Neural cell (in vitro differentiated cells): ENCODE results near the gene CDK15.

ENCODE experiments used
- CTCF ChIP-seq: fragments of 450-650 bp; IDR thresholded peaks from 2 replicates; pipeline ENCODE4 v1.5.1; 2014; ENCODE audit warnings: antibody characterized with exemption, mild to moderate bottlenecking, moderate library complexity; ENCODE audit not compliant: poor library complexity, severe bottlenecking
- EZH2 ChIP-seq: fragments of 200-600, 300-800 bp; shearing (Covaris generic), sonication (generic); IDR thresholded peaks from 2 replicates; pipeline ENCODE4 v1.6.1; 2014; ENCODE audit warnings: antibody characterized with exemption, low read length, borderline replicate concordance, mild to moderate bottlenecking; ENCODE audit not compliant: insufficient read depth, poor library complexity, severe bottlenecking
- POLR2AphosphoS5 ChIP-seq: IDR thresholded peaks from 2 replicates; pipeline ENCODE4 v1.6.1; 2012

- TF ChIP-seq CTCF (no peak), POLR2AphosphoS5 (no peak), EZH2 (no peak)
Measured at GRCh38 chr2:201785135-201785534, 21.2 kb upstream of the CDK15 start.
